CD14-positive monocyte (primary cell): ENCODE results near the gene ABCB9. TPM values are rescaled to one million over a fixed set of nuclear protein-coding genes. Genes with fewer than 3 reads are reported as not detected.

Experiments
- DNase-seq, 3 donors: peaks; one replicate each; pipeline ENCODE4 v3.0.0-alpha.2; 2011 to 2022
- H2AFZ ChIP-seq: 2 replicates; pipeline ENCODE4 v1.6.0; 2012; ENCODE audit warnings: mild to moderate bottlenecking, low read depth, low read length, inconsistent platforms; ENCODE audit not compliant: insufficient read depth, poor library complexity, severe bottlenecking
- H3K27ac ChIP-seq, 2 donors: 1 replicate in 1 of 2; 2 replicates in 1 of 2; pipeline ENCODE4 v1.5.1; 2012 to 2013; ENCODE audit warnings: low read length in 2 of 2, control low read depth in 1 of 2, inconsistent platforms in 1 of 2, low read depth in 1 of 2, mild to moderate bottlenecking in 1 of 2
- H3K27me3 ChIP-seq, 2 donors: one replicate each; pipeline versions ENCODE4 v1.6.0 to v1.6.1; 2011 to 2013; ENCODE audit warnings: low read length in 2 of 2; ENCODE audit not compliant: control insufficient read depth in 2 of 2, insufficient read depth in 2 of 2
- H3K36me3 ChIP-seq, 2 donors: replicated peaks in 1 of 2; 1 replicate in 1 of 2; 2 replicates in 1 of 2; pipeline versions ENCODE4 v1.5.1 to v1.6.1; 2012 to 2013; ENCODE audit warnings: low read length in 2 of 2, control low read depth in 1 of 2, inconsistent platforms in 1 of 2, mild to moderate bottlenecking in 1 of 2; ENCODE audit not compliant: insufficient read depth in 2 of 2, control insufficient read depth in 1 of 2
- H3K4me1 ChIP-seq, 2 donors: 1 replicate in 1 of 2; 2 replicates in 1 of 2; pipeline versions ENCODE4 v1.5.1 to v1.6.1; 2012 to 2013; ENCODE audit warnings: low read length in 2 of 2, control low read depth in 1 of 2, inconsistent platforms in 1 of 2, mild to moderate bottlenecking in 1 of 2, moderate library complexity in 1 of 2; ENCODE audit not compliant: insufficient read depth in 2 of 2, control insufficient read depth in 1 of 2
- H3K4me2 ChIP-seq: replicated peaks from 2 replicates; pipeline ENCODE3; 2012; ENCODE audit warnings: low read length, moderate library complexity, mild to moderate bottlenecking; ENCODE audit not compliant: poor library complexity, severe bottlenecking; ENCODE audit errors: extremely low read depth
- H3K4me3 ChIP-seq, 3 experiments: fragments of 200-600 bp in 1 of 3; sonication (generic) in 1 of 3; replicated peaks in 1 of 3; 1 replicate in 2 of 3; 2 replicates in 1 of 3; pipeline ENCODE4 v1.5.1; 2011 to 2013; ENCODE audit warnings: low read length in 3 of 3, mild to moderate bottlenecking in 3 of 3, control low read depth in 2 of 3, low read depth in 2 of 3, inconsistent platforms in 1 of 3, moderate library complexity in 1 of 3
- H3K79me2 ChIP-seq: 2 replicates; pipeline ENCODE4 v1.6.0; 2012; ENCODE audit warnings: mild to moderate bottlenecking, control low read depth, inconsistent platforms, low read length, moderate library complexity; ENCODE audit not compliant: insufficient read depth
- H3K9ac ChIP-seq: 2 replicates; pipeline ENCODE4 v1.6.0; 2017; ENCODE audit warnings: low read length, mild to moderate bottlenecking; ENCODE audit not compliant: insufficient read depth, poor library complexity, severe bottlenecking
- H3K9me3 ChIP-seq, 2 donors: replicated peaks in 1 of 2; 1 replicate in 1 of 2; 2 replicates in 1 of 2; pipeline versions ENCODE4 v1.5.1 to v1.6.1; 2012 to 2013; ENCODE audit warnings: low read length in 2 of 2, control low read depth in 1 of 2; ENCODE audit not compliant: control insufficient read depth in 1 of 2, insufficient read depth in 1 of 2
- H4K20me1 ChIP-seq: 2 replicates; pipeline ENCODE4 v1.6.0; 2012; ENCODE audit warnings: mild to moderate bottlenecking, low read length, control low read depth, moderate library complexity; ENCODE audit not compliant: insufficient read depth
- H3K27ac Mint-ChIP-seq, 7 donors: one replicate each; pipeline ENCODE4 v1.8.0; 2020; ENCODE audit warnings: mild to moderate bottlenecking in 7 of 7, mixed read lengths in 7 of 7, moderate library complexity in 6 of 7, inconsistent platforms in 2 of 7
- H3K27me3 Mint-ChIP-seq, 3 donors: one replicate each; pipeline ENCODE4 v1.8.0; 2021 to 2022; ENCODE audit warnings: low read depth in 3 of 3, mild to moderate bottlenecking in 3 of 3, mixed read lengths in 3 of 3, moderate library complexity in 3 of 3, inconsistent platforms in 1 of 3
- H3K36me3 Mint-ChIP-seq, 2 donors: one replicate each; pipeline ENCODE4 v1.8.0; 2020; ENCODE audit warnings: mixed read lengths in 2 of 2, inconsistent platforms in 1 of 2, mild to moderate bottlenecking in 1 of 2
- H3K4me1 Mint-ChIP-seq: one replicate; pipeline ENCODE4 v1.8.0; 2020; ENCODE audit warnings: mild to moderate bottlenecking, mixed read lengths
- H3K4me3 Mint-ChIP-seq, 2 donors: one replicate each; pipeline ENCODE4 v1.8.0; 2020; ENCODE audit warnings: mild to moderate bottlenecking in 2 of 2, mixed read lengths in 2 of 2, moderate library complexity in 1 of 2
- H3K9me3 Mint-ChIP-seq, 7 donors: one replicate each; pipeline ENCODE4 v1.8.0; 2020 to 2022; ENCODE audit warnings: mixed read lengths in 7 of 7, mild to moderate bottlenecking in 6 of 7, moderate library complexity in 6 of 7, inconsistent platforms in 2 of 7
- CTCF ChIP-seq: fragments of 200-600 bp; IDR thresholded peaks from one replicate; pipeline ENCODE4 v1.8.0; 2022; ENCODE audit warnings: antibody characterized with exemption, mild to moderate bottlenecking
- WGBS: methylation state at CpG from one replicate; pipeline ENCODE4 v1.1.5; 2013; ENCODE audit warnings: missing lambda C conversion rate; ENCODE audit not compliant: insufficient coverage; 5-methylcytosine and 5-hydroxymethylcytosine counted together
- intact Hi-C, 2 donors: fragments of 100-400 bp; cut with micrococcal nuclease; formaldehyde crosslinking; loops; one replicate each; pipeline versions ENCODE4 v1.15.0 to v1.15.1; 2023
- polyA plus RNA-seq, 3 donors: library from polyadenylated mRNA; depleted of rRNA in 1 of 3; unstranded in 2 of 3; stranded (reverse) in 1 of 3; fragments of 300-500 nt in 2 of 3; fragments of >200 nt in 1 of 3; fragmentation: Illumina TruSeq in 2 of 3; gene quantifications; 1 replicate in 2 of 3; 2 replicates in 1 of 3; pipeline ENCODE4 v1.2.3, GENCODE V29; 2012 to 2021

Gene ABCB9
- polyA plus RNA-seq, 3 donors, result 0.14 to 1.2 (median 0.22) TPM

DNA sequence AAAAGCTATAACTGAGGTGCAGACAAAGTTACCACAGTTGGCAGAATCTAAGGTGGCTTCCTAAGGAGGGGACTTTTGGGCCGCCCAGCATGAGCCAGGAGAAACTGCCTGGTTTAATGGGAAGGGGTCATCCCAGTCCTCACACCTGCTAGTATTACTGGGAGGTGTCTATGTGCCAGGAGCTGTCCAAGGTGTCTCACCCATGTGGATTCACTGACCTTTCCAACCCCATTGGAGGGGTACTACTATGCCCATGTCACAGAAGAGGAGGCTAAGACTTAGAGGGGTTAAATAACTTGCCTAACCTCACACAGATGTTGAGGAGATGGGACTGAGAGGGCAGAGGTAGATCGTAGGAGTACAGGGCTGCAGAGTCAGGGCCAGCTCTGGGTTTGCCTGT, 10.2 kb downstream of the ABCB9 start:
- Histone ChIP-seq H3K9ac (no peak overlapping the region), H3K79me2 (no peaks in the 10 kb centered on the region), H3K9me3 (no peaks in the 10 kb centered on the region), H3K4me3 (no peak overlapping the region), H3K27ac (no peak overlapping the region), H4K20me1 (no peaks in the 10 kb centered on the region), H3K36me3 (no peaks in the 10 kb centered on the region), H2AFZ (no peak overlapping the region), H3K4me2 (no peak overlapping the region), H3K27me3 (no peaks in the 10 kb centered on the region), H3K4me1 (no peaks in the 10 kb centered on the region)
- H3K36me3 Mint-ChIP-seq, result no peaks in the 10 kb centered on the region
- H3K4me3 Mint-ChIP-seq, result no peak overlapping the region
- no peak for TF ChIP-seq CTCF
- WGBS, result 80% methylated on average over 1 of the region's 2 CpGs
- peaks cover 11% of the 10 kb centered on the region for H3K4me1 Mint-ChIP-seq
- H3K27me3 Mint-ChIP-seq, result peaks cover 0 to 9% (median 1%) of the 10 kb centered on the region in 3 donors
- no peaks in the 10 kb centered on the region for H3K9me3 Mint-ChIP-seq
- no peak overlapping the region for H3K27ac Mint-ChIP-seq
- no peak for DNase-seq
- intact Hi-C loops, result no loop called here

GRCh38 chr12:122955156-122955555, 11.1 kb downstream of the ABCB9 start:
- no peaks in the 10 kb centered on the region for H3K9me3 ChIP-seq
- no peaks in the 10 kb centered on the region for H4K20me1 ChIP-seq
- no peaks in the 10 kb centered on the region for H3K36me3 Mint-ChIP-seq
- TF ChIP-seq CTCF, result no peak
- H3K4me1 ChIP-seq, result no peaks in the 10 kb centered on the region
- no peak overlapping the region for H2AFZ ChIP-seq
- no peak overlapping the region for H3K4me3 ChIP-seq
- H3K4me1 Mint-ChIP-seq, result peaks cover 11% of the 10 kb centered on the region
- no peaks in the 10 kb centered on the region for H3K79me2 ChIP-seq
- peaks cover 0 to 9% (median 1%) of the 10 kb centered on the region in 3 donors for H3K27me3 Mint-ChIP-seq
- no peak overlapping the region for H3K27ac ChIP-seq
- H3K9me3 Mint-ChIP-seq, result no peaks in the 10 kb centered on the region
- H3K9ac ChIP-seq, result no peak overlapping the region
- H3K4me3 Mint-ChIP-seq, result no peak overlapping the region
- H3K36me3 ChIP-seq, result no peaks in the 10 kb centered on the region
- H3K27me3 ChIP-seq, result no peaks in the 10 kb centered on the region
- no peak overlapping the region for H3K4me2 ChIP-seq
- 88% methylated on average over 8 of the region's 8 CpGs for WGBS
- intact Hi-C loops, result no loop called here
- H3K27ac Mint-ChIP-seq, result no peak overlapping the region
- no peak for DNase-seq
